GM23338 (cell line): Measurements from ENCODE around the gene WIPF3.

Source experiments
- CREB1 ChIP-seq: fragments of 250-450 bp; sonication (Bioruptor Pico); IDR thresholded peaks from 2 replicates; pipeline ENCODE4 v1.5.0; 2020; ENCODE audit warnings: low read depth, mild to moderate bottlenecking, moderate library complexity
- CTCF ChIP-seq, 2 experiments: fragments of 200-600 bp in 1 of 2; sonication (generic) in 1 of 2; conservative IDR thresholded peaks; 2 replicates each; pipeline versions ENCODE4 v1.5.1 to v1.6.1; 2016 to 2017; ENCODE audit warnings: antibody characterized with exemption in 2 of 2, low read depth in 2 of 2, mild to moderate bottlenecking in 2 of 2, moderate library complexity in 1 of 2
- EZH2 ChIP-seq: fragments of 200-600 bp; sonication (generic); IDR thresholded peaks from one replicate; pipeline ENCODE4 v1.8.0; 2017; ENCODE audit warnings: antibody characterized with exemption, mild to moderate bottlenecking, low read depth; ENCODE audit not compliant: unreplicated experiment
- EZH2phosphoT487 ChIP-seq: fragments of 200-600 bp; sonication (generic); IDR thresholded peaks from one replicate; pipeline ENCODE4 v1.8.1; 2018; ENCODE audit warnings: antibody characterized with exemption; ENCODE audit not compliant: unreplicated experiment
- JUNB ChIP-seq: IDR thresholded peaks from one replicate; pipeline ENCODE4 v1.6.1; 2016; ENCODE audit warnings: antibody characterized with exemption; ENCODE audit not compliant: unreplicated experiment
- NANOG ChIP-seq: IDR thresholded peaks from 2 replicates; pipeline ENCODE4 v1.6.1; 2016; ENCODE audit warnings: antibody characterized with exemption, borderline replicate concordance
- POLR2AphosphoS5 ChIP-seq: IDR thresholded peaks from 2 replicates; pipeline ENCODE4 v1.6.1; 2016; ENCODE audit warnings: antibody characterized with exemption, low read depth
- REST ChIP-seq: IDR thresholded peaks from one replicate; pipeline ENCODE4 v1.6.1; 2018; ENCODE audit warnings: antibody characterized with exemption; ENCODE audit not compliant: unreplicated experiment
- STAT1 ChIP-seq: IDR thresholded peaks from one replicate; pipeline ENCODE4 v1.6.1; 2016; ENCODE audit warnings: antibody characterized with exemption; ENCODE audit not compliant: unreplicated experiment
- ZNF114 ChIP-seq: fragments of 250-450 bp; sonication (Bioruptor Pico); IDR thresholded peaks from 2 replicates; pipeline ENCODE4 v1.5.0; 2020; ENCODE audit warnings: mild to moderate bottlenecking, moderate library complexity
- ZNF331 ChIP-seq: fragments of 250-450 bp; sonication (Bioruptor Pico); IDR thresholded peaks from 2 replicates; pipeline ENCODE4 v1.5.0; 2020; ENCODE audit warnings: low read depth, mild to moderate bottlenecking, moderate library complexity
- TF ChIP-seq, protein P1 (sequence below): IDR thresholded peaks from 2 replicates; pipeline ENCODE4 v1.6.1; 2016; ENCODE audit warnings: antibody characterized with exemption
- TF ChIP-seq, protein P2 (sequence below): fragments of 250-450 bp; sonication (Bioruptor Pico); IDR thresholded peaks from 2 replicates; pipeline ENCODE4 v1.5.0; 2020; ENCODE audit warnings: mild to moderate bottlenecking, moderate library complexity

DNA sequence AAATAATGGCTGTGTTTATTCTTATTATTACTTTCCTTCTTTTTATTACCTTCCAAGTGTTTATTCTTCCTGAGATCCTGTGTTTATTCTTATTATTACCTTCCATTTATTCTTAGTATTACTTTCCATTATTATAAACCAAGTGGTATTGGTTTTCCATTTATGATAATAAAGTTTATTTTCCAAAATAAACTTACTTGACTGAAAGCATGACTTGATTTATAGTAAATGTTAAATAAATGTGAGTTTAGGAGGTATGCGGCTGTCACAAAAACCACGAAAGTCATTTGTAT, 20.2 kb downstream of the WIPF3 start:
- no peak for TF ChIP-seq CTCF (conservative IDR thresholded peaks at IDR 0.05; ENCODE audit: low read depth in 2 of 2)
- TF ChIP-seq EZH2phosphoT487 = no peak
- no peak for TF ChIP-seq POLR2AphosphoS5
- no peak for TF ChIP-seq EZH2
- TF ChIP-seq, protein P1, sequence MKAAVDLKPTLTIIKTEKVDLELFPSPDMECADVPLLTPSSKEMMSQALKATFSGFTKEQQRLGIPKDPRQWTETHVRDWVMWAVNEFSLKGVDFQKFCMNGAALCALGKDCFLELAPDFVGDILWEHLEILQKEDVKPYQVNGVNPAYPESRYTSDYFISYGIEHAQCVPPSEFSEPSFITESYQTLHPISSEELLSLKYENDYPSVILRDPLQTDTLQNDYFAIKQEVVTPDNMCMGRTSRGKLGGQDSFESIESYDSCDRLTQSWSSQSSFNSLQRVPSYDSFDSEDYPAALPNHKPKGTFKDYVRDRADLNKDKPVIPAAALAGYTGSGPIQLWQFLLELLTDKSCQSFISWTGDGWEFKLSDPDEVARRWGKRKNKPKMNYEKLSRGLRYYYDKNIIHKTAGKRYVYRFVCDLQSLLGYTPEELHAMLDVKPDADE = no peak
- no peak for TF ChIP-seq ZNF114 (CRISPR knock-in tag)
- TF ChIP-seq CREB1 = no peak
- TF ChIP-seq REST = no peak
- no peak for TF ChIP-seq NANOG
- TF ChIP-seq STAT1 = no peak
- TF ChIP-seq ZNF331 (CRISPR knock-in tag) = no peak
- TF ChIP-seq JUNB = no peak
- TF ChIP-seq, protein P2, sequence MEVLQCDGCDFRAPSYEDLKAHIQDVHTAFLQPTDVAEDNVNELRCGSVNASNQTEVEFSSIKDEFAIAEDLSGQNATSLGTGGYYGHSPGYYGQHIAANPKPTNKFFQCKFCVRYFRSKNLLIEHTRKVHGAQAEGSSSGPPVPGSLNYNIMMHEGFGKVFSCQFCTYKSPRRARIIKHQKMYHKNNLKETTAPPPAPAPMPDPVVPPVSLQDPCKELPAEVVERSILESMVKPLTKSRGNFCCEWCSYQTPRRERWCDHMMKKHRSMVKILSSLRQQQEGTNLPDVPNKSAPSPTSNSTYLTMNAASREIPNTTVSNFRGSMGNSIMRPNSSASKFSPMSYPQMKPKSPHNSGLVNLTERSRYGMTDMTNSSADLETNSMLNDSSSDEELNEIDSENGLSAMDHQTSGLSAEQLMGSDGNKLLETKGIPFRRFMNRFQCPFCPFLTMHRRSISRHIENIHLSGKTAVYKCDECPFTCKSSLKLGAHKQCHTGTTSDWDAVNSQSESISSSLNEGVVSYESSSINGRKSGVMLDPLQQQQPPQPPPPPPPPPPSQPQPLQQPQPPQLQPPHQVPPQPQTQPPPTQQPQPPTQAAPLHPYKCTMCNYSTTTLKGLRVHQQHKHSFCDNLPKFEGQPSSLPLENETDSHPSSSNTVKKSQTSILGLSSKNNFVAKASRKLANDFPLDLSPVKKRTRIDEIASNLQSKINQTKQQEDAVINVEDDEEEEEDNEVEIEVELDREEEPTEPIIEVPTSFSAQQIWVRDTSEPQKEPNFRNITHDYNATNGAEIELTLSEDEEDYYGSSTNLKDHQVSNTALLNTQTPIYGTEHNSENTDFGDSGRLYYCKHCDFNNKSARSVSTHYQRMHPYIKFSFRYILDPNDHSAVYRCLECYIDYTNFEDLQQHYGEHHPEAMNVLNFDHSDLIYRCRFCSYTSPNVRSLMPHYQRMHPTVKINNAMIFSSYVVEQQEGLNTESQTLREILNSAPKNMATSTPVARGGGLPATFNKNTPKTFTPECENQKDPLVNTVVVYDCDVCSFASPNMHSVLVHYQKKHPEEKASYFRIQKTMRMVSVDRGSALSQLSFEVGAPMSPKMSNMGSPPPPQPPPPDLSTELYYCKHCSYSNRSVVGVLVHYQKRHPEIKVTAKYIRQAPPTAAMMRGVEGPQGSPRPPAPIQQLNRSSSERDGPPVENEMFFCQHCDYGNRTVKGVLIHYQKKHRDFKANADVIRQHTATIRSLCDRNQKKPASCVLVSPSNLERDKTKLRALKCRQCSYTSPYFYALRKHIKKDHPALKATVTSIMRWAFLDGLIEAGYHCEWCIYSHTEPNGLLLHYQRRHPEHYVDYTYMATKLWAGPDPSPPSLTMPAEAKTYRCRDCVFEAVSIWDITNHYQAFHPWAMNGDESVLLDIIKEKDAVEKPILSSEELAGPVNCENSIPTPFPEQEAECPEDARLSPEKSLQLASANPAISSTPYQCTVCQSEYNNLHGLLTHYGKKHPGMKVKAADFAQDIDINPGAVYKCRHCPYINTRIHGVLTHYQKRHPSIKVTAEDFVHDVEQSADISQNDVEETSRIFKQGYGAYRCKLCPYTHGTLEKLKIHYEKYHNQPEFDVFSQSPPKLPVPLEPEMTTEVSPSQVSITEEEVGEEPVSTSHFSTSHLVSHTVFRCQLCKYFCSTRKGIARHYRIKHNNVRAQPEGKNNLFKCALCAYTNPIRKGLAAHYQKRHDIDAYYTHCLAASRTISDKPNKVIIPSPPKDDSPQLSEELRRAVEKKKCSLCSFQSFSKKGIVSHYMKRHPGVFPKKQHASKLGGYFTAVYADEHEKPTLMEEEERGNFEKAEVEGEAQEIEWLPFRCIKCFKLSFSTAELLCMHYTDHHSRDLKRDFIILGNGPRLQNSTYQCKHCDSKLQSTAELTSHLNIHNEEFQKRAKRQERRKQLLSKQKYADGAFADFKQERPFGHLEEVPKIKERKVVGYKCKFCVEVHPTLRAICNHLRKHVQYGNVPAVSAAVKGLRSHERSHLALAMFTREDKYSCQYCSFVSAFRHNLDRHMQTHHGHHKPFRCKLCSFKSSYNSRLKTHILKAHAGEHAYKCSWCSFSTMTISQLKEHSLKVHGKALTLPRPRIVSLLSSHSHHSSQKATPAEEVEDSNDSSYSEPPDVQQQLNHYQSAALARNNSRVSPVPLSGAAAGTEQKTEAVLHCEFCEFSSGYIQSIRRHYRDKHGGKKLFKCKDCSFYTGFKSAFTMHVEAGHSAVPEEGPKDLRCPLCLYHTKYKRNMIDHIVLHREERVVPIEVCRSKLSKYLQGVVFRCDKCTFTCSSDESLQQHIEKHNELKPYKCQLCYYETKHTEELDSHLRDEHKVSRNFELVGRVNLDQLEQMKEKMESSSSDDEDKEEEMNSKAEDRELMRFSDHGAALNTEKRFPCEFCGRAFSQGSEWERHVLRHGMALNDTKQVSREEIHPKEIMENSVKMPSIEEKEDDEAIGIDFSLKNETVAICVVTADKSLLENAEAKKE (CRISPR knock-in tag) = no peak
